GM12874 (cell line): Measurements from ENCODE around the gene CARS2.

ENCODE experiments used
- CTCF ChIP-seq: IDR thresholded peaks from 2 replicates; pipeline ENCODE4 v1.5.1; 2011; ENCODE audit warnings: low read depth, mild to moderate bottlenecking, control low read depth, low read length, moderate library complexity; ENCODE audit not compliant: insufficient read depth

The CARS2 gene

GRCh38 chr13:110705826-110706569, at the start of gene CARS2:
Gene CARS2 (minus strand): TSS chr13:110706116. CDS start chr13:110706093, 23 bp downstream.
- TF ChIP-seq CTCF: no peak

- no peak for TF ChIP-seq CTCF
Observed at GRCh38 chr13:110748271-110748670, 42.4 kb upstream of the CARS2 start.

GRCh38 chr13:110746438-110746837, 40.5 kb upstream of the CARS2 start:
- TF ChIP-seq CTCF: no peak

GRCh38 chr13:110743687-110744086, 37.8 kb upstream of the CARS2 start:
- no peak for TF ChIP-seq CTCF

GRCh38 chr13:110737555-110737954, 31.6 kb upstream of the CARS2 start:
- no peak for TF ChIP-seq CTCF

GRCh38 chr13:110734561-110734960, 28.6 kb upstream of the CARS2 start:
- TF ChIP-seq CTCF: no peak

GRCh38 chr13:110731072-110731471, 25.2 kb upstream of the CARS2 start:
- TF ChIP-seq CTCF: no peak
